ENCODE data around the gene GNL2.

- no peak for TF ChIP-seq PBX3 (IDR thresholded peaks at IDR 0.05; ENCODE audit: insufficient replicate concordance, low read depth, low read length)
- TF ChIP-seq POLR2A (IDR thresholded peaks at IDR 0.05; ENCODE audit: low read depth, low read length): peak; percentile 96
- no peak for TF ChIP-seq PRDM15 (CRISPR knock-in tag; IDR thresholded peaks at IDR 0.05)
- TF ChIP-seq POLR2AphosphoS5 (IDR thresholded peaks at IDR 0.05; ENCODE audit: low read length): peak; percentile 93
- TF ChIP-seq CTCF (IDR thresholded peaks at IDR 0.05 in 2 of 3, conservative IDR thresholded peaks at IDR 0.05 in 1 of 3; ENCODE audit: control insufficient read depth in 2 of 3, extremely low read depth in 1 of 3, insufficient read depth in 1 of 3, low read depth in 3 of 3, low read length in 3 of 3): no peak
- TF ChIP-seq RAD21 (IDR thresholded peaks at IDR 0.05; ENCODE audit: insufficient read depth, low read depth, low read length): no peak
- peak; percentile 97 for TF ChIP-seq MAX (IDR thresholded peaks at IDR 0.05; ENCODE audit: low read depth, low read length)
- TF ChIP-seq NKRF (conservative IDR thresholded peaks at IDR 0.05): peak; percentile 87
- 0 out of 2 replicates have a peak, but pooled peaks have one; percentile 35 for TF ChIP-seq STAT1 (conservative IDR thresholded peaks at IDR 0.05)
- TF ChIP-seq MTA3 (IDR thresholded peaks at IDR 0.05; ENCODE audit: borderline replicate concordance, low read length): no peak
- TF ChIP-seq MXI1 (IDR thresholded peaks at IDR 0.05; ENCODE audit: low read depth, low read length): peak; percentile 97
These were observed at the start of gene GNL2 for GRCh38 chr1:37595440-37596181.
